Activated CD4-positive, CD25-positive, alpha-beta regulatory T cell (primary cell): ENCODE results near the gene TIGD2.

Experiments used
- DNase-seq, 4 experiments: peaks; one replicate each; lab custom pipeline; 2025; lab: John Stamatoyannopoulos, UW

TIGD2 gene

DNA sequence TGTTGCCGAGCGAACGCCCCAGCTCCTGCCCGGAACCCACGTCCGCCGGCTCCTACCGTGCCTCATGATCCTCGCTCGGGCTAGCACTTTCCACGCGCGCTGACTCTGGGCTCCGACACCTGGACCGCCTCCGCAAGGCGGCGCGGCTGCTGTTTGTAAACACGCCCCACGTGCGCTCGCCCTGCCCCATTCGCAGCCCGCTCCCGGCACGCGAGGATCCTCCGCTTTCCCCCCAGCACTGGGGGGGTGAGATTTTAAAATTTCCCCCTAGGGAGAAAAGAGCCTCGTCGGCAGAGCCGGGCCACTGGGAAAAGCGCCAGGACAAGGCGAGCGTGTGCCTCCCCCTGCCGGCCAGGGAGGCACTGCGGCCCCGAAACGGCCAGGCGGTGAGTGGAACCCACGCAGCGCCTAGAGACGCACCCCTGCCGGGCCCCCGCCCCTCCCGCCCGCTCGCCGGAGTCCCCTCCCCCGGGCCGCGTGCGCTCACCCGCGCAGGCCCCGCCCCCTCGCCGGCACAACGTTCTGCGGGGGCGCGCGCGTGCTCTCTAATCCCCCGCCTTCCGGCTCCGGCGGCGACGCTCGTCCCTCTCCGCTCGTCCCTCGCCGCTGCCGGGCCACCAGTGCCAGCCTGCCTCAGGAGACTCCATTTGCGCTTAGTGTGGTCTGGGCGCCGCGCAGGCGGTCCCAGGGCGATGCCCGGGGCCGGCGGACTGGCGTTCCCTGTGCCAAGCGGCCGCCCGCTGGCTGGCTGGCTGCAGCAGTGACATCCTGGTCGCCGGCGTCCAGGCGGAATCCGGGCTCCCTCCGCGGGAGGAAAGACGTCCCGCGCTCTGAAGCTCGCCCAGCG is at the start of gene TIGD2:
TSS of gene TIGD2 (plus strand) at position 548 of the 847 bp plus-strand sequence. CDS start 1,442 bp downstream, outside the sequence.
- DNase-seq: peak; percentile 73 to 90 (median 82)

DNA sequence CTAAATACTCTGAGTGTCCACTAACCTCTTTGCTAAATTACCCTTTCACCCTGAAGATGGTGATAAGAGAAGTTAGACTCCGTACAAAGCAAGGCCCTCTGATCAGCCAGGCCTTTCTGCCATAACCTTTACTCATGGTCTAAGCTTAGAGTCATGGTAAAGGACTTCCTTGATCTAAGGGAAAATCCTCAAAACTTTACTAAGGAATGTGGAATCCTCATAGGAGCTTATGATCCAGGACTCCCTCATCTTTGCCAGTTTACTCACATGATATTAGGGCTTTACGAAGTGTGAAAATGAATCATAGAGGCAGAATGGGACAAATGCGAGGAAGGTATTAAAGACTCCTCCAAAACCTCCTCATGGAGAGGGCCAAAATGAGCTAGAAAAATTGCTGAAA is 46.5 kb upstream of the TIGD2 start:
- no peak for DNase-seq

DNA sequence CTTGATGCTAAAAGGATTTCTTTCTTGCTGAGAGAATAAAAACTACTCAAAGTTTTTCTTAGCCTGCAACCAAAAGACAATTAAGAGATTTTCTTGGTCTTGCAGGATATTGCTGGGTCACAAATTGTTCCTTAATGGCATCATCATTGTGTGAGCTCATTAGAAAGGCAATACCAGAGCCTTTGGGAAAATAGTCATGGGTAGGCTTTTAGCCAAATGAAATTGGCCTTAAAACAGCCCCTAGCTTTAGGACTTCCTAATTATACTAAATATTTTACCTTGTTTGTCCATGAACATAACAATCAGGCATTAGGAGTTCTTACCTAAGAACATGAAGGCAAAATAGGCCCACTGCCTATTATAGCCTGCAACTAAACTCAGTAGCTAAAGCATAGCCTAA is 43.9 kb upstream of the TIGD2 start:
- DNase-seq: no peak

GRCh38 chr4:89069481-89069880 is 41.9 kb upstream of the TIGD2 start:
- no peak for DNase-seq

DNA sequence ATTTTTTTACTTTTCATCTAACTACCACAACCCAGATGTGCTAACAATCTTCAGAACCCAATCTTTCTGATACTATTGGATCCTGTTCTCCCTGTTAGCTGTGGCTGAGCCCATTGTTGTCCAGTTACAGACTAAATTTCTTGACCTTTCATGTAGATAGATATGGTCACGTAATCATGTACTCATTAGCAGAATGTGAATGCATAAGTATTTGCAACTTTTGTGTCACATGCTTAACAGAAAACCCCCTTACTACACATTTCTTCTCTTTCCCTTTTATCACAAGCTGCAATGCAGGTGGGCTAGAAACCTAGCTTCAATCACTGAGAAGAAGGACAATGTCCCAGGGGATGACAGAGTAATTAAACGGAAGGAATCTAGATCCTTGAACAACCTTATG is 41.3 kb upstream of the TIGD2 start:
- no peak for DNase-seq

DNA sequence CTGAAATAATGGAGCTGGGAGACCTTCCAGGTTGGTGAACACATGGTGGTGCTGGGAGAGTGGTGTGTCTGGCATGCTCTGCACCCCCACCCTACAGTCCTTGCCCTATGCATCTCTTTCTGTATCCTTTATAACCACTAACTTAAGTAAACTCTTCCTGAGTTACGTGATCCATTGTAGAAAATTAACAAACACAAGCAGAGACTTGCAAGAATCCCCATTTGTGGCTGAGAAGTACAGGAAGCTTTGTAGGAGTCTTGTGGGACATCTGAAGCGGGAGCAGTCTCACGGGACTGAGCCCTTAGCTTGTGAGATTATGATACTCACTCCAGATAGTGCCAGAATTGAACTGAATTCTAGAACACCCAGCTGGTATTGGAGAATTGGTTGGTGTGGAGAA is 40.0 kb upstream of the TIGD2 start:
- DNase-seq: no peak

GRCh38 chr4:89072921-89073320 is 38.4 kb upstream of the TIGD2 start:
- no peak for DNase-seq

DNA sequence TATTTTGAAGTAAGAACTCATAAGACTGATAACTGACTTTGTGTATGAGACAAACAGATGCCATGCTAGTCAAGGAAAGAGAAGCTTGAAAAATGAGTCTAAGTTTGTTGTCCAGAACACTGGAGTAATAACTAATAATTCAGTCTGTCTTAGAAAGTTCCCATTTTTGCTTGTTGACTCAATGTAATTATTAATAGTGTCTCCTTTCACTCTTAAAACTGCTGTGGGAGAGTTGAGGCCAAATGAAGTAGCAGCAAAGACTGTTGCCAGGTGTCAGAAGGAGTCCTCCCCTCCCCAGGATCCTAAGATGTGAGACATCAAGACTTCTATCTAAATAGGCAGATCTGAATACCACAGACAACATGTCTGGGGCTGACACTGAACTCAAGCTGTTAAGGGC is 33.6 kb upstream of the TIGD2 start:
- DNase-seq: no peak

DNA sequence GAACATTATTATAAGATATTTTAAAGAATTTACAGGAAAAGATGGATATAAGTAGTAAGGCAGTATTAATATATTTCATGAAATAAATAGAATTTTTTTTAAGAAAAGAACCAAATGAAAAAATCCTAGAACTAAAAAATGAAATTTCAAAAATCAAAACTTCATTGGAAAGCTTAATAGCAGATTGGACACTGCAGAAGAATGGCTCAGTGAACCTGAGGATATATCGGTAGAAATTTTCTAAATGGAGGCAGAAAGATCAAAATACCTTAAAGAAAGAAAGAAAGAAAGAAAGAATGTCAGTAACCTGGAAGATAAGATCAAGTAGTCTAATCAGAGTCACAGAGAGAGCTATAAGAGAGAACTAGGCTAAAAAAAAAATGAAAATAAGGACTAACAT is 33.0 kb upstream of the TIGD2 start:
- DNase-seq: no peak

DNA sequence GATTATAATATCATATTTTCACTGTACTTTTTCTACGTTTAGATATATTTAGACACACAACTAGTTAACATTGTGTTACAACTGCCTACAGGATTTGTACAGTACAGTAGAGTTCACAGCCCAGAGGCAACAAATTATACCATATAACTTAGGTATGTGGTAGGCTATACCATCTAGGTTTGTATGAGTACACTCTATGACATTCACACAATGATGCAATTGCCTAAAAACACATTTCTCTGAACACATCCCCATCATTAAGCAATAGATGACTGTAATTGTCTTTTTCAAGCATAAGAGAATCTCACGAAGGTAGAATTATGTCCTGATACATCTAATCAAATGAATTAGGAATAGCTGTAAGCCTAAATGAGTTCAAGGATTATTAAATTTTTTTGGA is 12.3 kb upstream of the TIGD2 start:
- DNase-seq: no peak

- DNase-seq: no peak
These were observed 11.9 kb upstream of the TIGD2 start for GRCh38 chr4:89099471-89099870.

- no peak for DNase-seq
These were observed 10.5 kb upstream of the TIGD2 start for GRCh38 chr4:89100853-89101252.

GRCh38 chr4:89101256-89102161 is 9.8 kb upstream of the TIGD2 start:
- no peak for DNase-seq

DNA sequence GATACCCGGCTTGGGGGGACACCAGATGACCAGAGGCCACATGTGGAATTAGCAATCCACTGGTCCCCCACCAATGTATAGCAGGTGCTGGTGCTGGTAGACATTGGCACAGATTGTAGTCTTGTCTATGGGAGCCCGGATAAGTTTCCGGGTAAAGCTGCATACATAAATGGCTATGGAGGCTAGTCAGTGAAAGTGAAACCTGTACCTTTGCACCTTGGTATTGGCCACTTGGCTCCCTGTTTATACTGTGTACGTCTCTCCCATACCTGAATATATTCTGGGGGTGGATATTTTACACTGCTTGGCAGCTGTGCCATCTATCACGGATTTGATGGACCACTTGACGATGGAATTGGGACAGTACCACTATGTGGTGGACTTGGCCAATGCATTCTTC is 5.6 kb upstream of the TIGD2 start:
- DNase-seq: no peak

- DNase-seq: no peak
These were observed 3.2 kb upstream of the TIGD2 start for GRCh38 chr4:89108091-89108490.

GRCh38 chr4:89109841-89110540 is 1.3 kb upstream of the TIGD2 start:
- no peak for DNase-seq

DNA sequence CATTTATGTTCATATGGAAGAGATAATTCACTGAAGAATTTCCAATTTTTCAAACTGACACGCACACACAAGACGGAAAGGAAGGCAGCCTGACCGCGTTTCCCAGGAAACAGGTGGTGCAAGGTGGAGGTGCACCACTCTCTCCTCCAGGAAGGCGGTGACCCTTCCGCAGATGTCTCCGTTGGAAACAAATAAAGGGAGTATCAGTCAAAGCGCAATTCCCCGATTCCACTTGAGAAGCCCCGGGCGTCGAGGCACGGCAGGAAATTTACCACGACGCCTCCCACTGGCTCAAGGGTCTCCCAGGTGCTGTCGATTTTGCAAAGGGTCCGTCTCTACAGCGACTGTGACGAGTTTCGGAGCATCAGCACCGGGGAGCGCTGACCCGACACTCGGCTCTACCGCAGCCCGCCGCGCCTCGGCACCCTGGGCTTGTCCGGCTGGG is 770 bp upstream of the TIGD2 start:
- DNase-seq: no peak

DNA sequence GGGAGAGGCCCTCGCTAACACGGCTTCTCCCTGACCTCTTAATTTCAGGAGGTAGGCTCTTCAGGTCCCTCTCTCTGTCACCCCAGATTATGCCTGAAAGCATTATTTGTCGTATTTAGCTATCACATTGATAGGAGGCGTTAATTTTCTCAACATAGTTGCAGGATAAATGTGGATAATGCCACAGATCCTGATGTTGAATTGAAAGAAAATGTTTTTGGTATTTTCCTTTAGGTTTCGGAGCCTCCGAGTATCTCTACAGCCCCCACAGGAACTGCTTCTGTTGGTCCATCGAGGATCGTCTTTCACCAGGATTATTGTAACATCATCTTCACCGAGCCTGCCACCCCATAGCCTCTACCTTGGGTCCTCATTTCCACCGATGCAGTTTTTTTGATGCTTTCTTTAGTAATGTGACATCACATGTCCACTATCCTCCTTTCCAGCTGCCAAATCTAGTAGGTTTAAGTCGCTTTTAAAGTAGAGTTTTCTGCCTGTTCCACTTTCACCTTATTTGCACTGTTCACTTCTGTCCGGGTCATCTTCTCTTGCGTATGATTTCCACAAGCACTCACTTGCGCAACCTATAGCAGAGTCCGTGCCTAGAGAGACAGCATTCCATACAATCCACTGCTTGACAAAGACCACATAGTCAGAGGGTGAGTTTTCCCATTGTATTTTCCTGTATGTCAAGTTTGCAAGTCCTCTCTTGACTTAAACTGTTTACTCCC is 665 bp downstream of the TIGD2 start:
- DNase-seq: no peak

GRCh38 chr4:89113415-89113814 is 2.1 kb downstream of the TIGD2 start:
- no peak for DNase-seq

DNA sequence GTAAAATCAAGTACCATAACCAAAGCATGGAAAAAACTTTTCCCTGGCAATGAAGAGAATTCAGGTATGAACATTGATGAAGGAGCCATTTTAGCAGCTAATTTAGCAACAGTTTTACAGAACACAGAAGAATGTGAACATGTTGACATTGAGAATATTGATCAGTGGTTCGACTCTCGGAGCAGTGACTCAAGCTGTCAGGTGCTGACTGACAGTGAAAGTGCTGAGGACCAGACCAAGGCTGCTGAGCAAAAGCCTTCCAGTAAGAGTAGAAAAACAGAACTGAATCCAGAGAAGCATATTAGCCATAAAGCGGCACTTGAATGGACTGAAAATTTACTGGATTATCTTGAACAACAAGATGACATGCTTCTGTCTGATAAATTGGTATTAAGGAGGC is 2.8 kb downstream of the TIGD2 start:
- DNase-seq: no peak

- DNase-seq: no peak
These were observed 5.8 kb downstream of the TIGD2 start for GRCh38 chr4:89117115-89117514.

GRCh38 chr4:89119166-89119565 is 7.8 kb downstream of the TIGD2 start:
- DNase-seq: no peak
